Subcutaneous adipose tissue (tissue), 4 donors: ENCODE measurements around the gene RAD52. TPM values are rescaled to one million over a fixed set of nuclear protein-coding genes. Genes with fewer than 3 reads are reported as not detected.

Experiments
- CTCF ChIP-seq: fragments of 450-650 bp; IDR thresholded peaks from one replicate; pipeline ENCODE4 v1.5.1; 2016; ENCODE audit warnings: low read depth, mild to moderate bottlenecking, control low read depth, antibody characterized with exemption, moderate library complexity
- total RNA-seq, 4 donors: library from RNA; depleted of rRNA; stranded (reverse); fragments of >200 nt; gene quantifications; one replicate each; pipeline ENCODE4 v1.1.0, GENCODE V29; 2016

The RAD52 gene
- total RNA-seq, 4 donors from 2014 or later: 9.0 to 19.1 (median 13.1) TPM

DNA sequence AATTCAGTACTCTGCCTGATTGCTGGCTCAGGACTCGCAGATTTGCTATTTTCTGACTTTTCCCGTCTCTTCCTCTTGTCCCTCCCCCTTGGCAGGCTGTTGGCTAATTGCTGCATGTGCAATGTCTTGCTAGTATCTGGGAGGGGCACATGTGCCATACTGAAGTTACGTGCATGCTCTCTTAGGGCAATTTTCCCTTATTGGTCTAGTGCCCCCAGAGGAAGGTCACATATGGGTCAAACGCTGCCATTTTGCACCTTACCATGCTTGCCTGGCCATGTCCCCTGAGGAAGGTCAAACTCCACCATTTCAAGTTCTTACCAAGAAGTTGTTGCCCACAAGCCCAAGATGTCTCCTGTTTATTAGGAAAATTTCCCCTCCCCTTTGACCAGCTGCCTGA lies 27.7 kb upstream of the RAD52 start:
- TF ChIP-seq CTCF: no peak

DNA sequence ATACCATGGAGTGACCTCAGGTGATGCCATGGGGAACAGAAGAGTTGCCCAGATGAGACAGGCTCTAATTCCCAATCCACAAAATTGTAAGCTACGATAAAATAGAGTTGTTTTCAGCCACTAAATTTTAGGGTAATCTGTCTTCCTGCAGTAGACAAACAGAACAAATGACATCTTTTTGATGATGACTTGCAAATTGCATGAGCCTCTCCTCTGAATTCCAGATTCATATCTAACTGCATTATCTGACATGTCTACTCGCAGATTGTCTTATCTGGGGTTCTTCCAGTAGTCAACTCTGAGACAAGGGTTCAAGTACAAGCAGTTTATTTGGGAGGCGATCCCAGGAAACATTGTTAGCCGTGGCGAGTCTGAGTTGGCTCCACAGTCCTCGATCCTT lies 27.1 kb upstream of the RAD52 start:
- no peak for TF ChIP-seq CTCF

DNA sequence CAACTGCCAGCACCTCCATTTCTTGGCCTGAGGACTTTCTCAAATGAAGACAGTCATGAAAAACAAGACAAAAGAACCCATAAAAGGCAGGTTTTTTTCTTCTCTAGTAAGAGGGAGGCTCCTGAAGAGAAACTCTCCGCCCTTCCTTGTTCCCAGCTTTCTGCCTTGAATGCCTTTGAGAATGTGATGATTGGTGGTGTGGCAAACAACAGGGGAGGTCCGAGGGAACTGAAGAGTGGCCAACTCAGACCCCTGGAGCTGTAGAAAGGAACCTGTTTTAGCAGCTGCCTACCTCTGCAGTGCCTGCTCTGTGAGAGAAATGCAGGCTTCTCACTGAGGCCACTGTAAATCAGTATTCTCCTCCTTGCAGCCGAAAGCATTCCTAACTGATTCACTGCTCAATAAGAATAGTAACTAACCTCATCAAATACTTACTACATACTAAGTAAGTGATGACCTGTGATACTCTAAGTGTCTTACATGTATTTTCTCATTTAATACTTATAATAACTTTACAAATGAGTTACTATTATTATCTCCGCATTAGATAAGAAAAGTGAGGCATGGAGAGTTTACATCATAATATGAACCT lies 24.9 kb upstream of the RAD52 start:
- TF ChIP-seq CTCF: no peak

DNA sequence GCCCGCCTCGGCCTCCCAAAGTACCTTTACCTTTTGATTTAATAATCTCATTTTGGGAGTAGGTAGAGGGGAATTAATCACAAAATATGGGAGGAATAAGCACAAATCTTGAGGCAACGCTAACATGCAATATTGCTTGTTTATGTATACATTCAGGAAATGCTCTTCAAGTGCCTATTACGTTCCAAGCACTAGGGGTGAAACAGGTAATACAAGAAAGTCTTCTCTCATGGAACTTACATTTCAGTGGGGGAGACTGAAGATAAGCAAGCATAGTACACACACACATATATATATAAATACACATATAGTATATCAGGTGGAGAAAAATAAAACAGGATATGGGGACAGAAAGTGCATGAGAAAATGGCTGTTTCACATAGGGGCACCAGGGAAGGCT lies 22.5 kb upstream of the RAD52 start:
- no peak for TF ChIP-seq CTCF

DNA sequence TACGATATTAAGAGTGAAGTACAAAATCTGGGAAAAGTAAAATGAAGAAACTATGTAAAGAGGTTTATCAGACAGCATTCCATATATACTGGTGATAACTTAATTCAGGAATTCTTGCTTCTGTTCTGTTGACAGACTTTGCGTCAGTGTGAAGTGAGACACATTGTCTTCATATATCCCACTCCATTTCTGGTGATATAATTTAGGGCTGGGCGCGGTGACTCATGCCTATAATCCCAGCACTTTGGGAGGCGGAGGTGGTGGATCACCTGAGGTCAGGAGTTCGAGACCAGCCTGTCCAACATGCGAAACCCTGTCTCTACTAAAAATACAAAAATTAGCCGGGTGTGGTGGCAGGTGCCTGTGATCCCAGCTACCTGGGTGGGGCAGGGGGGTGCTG lies 20.3 kb upstream of the RAD52 start:
- no peak for TF ChIP-seq CTCF

DNA sequence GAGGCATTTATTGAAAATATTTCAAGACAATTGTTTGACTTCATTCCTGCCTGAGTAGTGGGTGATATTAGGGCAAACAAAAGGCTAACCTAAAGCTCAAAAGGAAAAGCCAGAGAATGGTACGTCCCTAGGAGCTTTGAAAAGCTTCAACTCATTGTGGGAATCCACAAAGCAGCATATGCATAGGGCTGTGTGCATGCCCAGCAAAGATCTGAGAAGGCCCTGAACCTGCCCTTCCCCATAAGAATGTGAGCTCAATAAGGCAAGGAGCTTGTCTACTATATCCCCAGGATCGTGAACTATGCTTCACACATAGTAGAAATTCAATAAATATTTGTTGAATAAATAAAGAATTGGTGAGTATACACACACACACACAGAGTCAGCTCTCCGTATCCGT lies 19.1 kb upstream of the RAD52 start:
- TF ChIP-seq CTCF: no peak

GRCh38 chr12:967641-968040 lies 18.1 kb upstream of the RAD52 start:
- no peak for TF ChIP-seq CTCF
